AG09319 (cell line): Measurements from ENCODE around the gene ATP8B1.
"Not testable (repeated sequence)": the region's sequence is repeated elsewhere in the genome, so short reads cannot be mapped to it uniquely, and the experiment has no call there.

Source experiments
- DNase-seq: peaks from one replicate; pipeline ENCODE4 v3.0.0-alpha.2; 2010; ENCODE audit warnings: low read depth; ENCODE audit errors: extremely low read depth
- CTCF ChIP-seq: IDR thresholded peaks from 2 replicates; pipeline ENCODE4 v1.5.1; 2011; ENCODE audit warnings: low read depth, mild to moderate bottlenecking, inconsistent platforms, low read length, moderate library complexity

ATP8B1 gene

GRCh38 chr18:57651914-57652313, 151.2 kb downstream of the ATP8B1 start:
- no peak for TF ChIP-seq CTCF
- DNase-seq: no peak

- TF ChIP-seq CTCF: no peak
- peak; percentile 63 for DNase-seq
Measured at GRCh38 chr18:57649556-57650500, 153.3 kb downstream of the ATP8B1 start.

- DNase-seq: no peak
- TF ChIP-seq CTCF: no peak
Measured at GRCh38 chr18:57648414-57648813, 154.7 kb downstream of the ATP8B1 start.

GRCh38 chr18:57644540-57644939, 158.6 kb downstream of the ATP8B1 start:
- no peak for DNase-seq
- TF ChIP-seq CTCF: peak; percentile 4

GRCh38 chr18:57643726-57644125, 159.4 kb downstream of the ATP8B1 start:
- DNase-seq: not testable (repeated sequence)

- DNase-seq: not testable (repeated sequence)
Measured at GRCh38 chr18:57642462-57642861, 160.7 kb downstream of the ATP8B1 start.

- no peak for TF ChIP-seq CTCF
- DNase-seq: no peak
Measured at GRCh38 chr18:57640749-57641148, 162.4 kb downstream of the ATP8B1 start.

GRCh38 chr18:57640236-57640635, 162.9 kb downstream of the ATP8B1 start:
- no peak for TF ChIP-seq CTCF
- DNase-seq: no peak
